ENCODE measurements around the gene STH. TPM values are rescaled to one million over a fixed set of nuclear protein-coding genes. Genes with fewer than 3 reads are reported as not detected.
"Not testable (repeated sequence)": the region's sequence is repeated elsewhere in the genome, so short reads cannot be mapped to it uniquely, and the experiment has no call there.

STH gene
- total RNA-seq, 1 donor from 2014 or later, result not detected

GRCh38 chr17:46003907-46004748 lies 5.1 kb downstream of the STH start:
- peak; percentile 75 for DNase-seq (ENCODE audit: low read depth)

DNA sequence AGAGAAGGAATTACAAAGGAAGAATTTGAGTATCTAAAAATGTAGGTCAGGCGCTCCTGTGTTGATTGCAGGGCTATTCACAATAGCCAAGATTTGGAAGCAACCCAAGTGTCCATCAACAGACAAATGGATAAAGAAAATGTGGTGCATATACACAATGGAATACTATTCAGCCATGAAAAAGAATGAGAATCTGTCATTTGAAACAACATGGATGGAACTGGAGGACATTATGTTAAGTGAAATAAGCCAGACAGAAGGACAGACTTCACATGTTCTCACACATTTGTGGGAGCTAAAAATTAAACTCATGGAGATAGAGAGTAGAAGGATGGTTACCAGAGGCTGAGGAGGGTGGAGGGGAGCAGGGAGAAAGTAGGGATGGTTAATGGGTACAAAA lies 7.0 kb downstream of the STH start:
- DNase-seq (ENCODE audit: low read depth), result not testable (repeated sequence)

DNA sequence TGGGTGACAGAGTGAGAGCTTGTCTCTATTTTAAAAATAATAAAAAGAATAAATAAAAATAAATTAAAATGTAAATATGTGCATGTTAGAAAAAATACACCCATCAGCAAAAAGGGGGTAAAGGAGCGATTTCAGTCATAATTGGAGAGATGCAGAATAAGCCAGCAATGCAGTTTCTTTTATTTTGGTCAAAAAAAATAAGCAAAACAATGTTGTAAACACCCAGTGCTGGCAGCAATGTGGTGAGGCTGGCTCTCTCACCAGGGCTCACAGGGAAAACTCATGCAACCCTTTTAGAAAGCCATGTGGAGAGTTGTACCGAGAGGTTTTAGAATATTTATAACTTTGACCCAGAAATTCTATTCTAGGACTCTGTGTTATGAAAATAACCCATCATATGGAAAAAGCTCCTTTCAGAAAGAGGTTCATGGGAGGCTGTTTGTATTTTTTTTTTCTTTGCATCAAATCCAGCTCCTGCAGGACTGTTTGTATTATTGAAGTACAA lies 8.5 kb downstream of the STH start:
- no peak for DNase-seq (ENCODE audit: low read depth)

GRCh38 chr17:46008591-46008990 lies 9.5 kb downstream of the STH start:
- DNase-seq (ENCODE audit: low read depth), result no peak

GRCh38 chr17:46009681-46010596 lies 10.9 kb downstream of the STH start:
- no peak for DNase-seq (ENCODE audit: low read depth)

DNA sequence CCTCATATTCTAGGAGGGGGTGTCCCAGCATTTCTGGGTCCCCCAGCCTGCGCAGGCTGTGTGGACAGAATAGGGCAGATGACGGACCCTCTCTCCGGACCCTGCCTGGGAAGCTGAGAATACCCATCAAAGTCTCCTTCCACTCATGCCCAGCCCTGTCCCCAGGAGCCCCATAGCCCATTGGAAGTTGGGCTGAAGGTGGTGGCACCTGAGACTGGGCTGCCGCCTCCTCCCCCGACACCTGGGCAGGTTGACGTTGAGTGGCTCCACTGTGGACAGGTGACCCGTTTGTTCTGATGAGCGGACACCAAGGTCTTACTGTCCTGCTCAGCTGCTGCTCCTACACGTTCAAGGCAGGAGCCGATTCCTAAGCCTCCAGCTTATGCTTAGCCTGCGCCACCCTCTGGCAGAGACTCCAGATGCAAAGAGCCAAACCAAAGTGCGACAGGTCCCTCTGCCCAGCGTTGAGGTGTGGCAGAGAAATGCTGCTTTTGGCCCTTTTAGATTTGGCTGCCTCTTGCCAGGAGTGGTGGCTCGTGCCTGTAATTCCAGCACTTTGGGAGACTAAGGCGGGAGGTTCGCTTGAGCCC lies 11.6 kb downstream of the STH start:
- DNase-seq (ENCODE audit: low read depth), result no peak

DNA sequence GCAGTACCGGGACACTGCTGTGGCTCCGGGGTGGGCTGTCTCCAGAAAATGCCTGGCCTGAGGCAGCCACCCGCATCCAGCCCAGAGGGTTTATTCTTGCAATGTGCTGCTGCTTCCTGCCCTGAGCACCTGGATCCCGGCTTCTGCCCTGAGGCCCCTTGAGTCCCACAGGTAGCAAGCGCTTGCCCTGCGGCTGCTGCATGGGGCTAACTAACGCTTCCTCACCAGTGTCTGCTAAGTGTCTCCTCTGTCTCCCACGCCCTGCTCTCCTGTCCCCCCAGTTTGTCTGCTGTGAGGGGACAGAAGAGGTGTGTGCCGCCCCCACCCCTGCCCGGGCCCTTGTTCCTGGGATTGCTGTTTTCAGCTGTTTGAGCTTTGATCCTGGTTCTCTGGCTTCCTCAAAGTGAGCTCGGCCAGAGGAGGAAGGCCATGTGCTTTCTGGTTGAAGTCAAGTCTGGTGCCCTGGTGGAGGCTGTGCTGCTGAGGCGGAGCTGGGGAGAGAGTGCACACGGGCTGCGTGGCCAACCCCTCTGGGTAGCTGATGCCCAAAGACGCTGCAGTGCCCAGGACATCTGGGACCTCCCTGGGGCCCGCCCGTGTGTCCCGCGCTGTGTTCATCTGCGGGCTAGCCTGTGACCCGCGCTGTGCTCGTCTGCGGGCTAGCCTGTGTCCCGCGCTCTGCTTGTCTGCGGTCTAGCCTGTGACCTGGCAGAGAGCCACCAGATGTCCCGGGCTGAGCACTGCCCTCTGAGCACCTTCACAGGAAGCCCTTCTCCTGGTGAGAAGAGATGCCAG lies 12.9 kb downstream of the STH start:
- DNase-seq (ENCODE audit: low read depth), result no peak

GRCh38 chr17:46012506-46013079 lies 13.5 kb downstream of the STH start:
- no peak for DNase-seq (ENCODE audit: low read depth)

DNA sequence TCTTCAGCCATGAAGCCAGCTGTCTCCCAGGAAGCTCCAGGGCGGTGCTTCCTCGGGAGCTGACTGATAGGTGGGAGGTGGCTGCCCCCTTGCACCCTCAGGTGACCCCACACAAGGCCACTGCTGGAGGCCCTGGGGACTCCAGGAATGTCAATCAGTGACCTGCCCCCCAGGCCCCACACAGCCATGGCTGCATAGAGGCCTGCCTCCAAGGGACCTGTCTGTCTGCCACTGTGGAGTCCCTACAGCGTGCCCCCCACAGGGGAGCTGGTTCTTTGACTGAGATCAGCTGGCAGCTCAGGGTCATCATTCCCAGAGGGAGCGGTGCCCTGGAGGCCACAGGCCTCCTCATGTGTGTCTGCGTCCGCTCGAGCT lies 14.1 kb downstream of the STH start:
- DNase-seq (ENCODE audit: low read depth), result no peak

DNA sequence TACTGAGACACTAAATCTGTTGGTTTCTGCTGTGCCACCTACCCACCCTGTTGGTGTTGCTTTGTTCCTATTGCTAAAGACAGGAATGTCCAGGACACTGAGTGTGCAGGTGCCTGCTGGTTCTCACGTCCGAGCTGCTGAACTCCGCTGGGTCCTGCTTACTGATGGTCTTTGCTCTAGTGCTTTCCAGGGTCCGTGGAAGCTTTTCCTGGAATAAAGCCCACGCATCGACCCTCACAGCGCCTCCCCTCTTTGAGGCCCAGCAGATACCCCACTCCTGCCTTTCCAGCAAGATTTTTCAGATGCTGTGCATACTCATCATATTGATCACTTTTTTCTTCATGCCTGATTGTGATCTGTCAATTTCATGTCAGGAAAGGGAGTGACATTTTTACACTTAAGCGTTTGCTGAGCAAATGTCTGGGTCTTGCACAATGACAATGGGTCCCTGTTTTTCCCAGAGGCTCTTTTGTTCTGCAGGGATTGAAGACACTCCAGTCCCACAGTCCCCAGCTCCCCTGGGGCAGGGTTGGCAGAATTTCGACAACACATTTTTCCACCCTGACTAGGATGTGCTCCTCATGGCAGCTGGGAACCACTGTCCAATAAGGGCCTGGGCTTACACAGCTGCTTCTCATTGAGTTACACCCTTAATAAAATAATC lies 14.6 kb downstream of the STH start:
- peak; percentile 69 for DNase-seq (ENCODE audit: low read depth)

GRCh38 chr17:46019408-46019925 lies 20.4 kb downstream of the STH start:
- DNase-seq (ENCODE audit: low read depth), result not testable (repeated sequence)

- no peak for DNase-seq (ENCODE audit: low read depth)
Measured at GRCh38 chr17:46020023-46020761, 21.1 kb downstream of the STH start.

DNA sequence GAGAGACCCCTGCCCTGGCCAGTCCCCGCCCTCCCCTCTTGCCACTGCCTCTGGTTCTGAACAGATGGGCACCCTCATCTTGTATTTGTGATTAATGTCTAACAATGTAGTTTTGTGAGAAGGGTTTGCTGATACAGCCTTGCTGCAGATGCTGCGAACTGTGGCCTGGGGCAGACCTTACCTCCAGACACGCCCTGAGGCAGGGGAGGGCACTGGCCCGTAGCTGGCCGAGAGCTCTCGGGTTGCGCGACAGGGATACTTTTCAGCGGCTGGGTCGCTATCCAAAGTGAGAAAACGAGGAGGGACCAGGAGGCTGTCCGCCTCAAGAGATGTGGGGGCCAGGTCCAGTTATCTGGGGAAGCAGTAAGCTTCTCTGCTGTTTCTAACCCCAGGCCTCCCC lies 21.9 kb downstream of the STH start:
- DNase-seq (ENCODE audit: low read depth), result no peak

- DNase-seq (ENCODE audit: low read depth), result not testable (repeated sequence)
Measured at GRCh38 chr17:46023366-46023765, 24.3 kb downstream of the STH start.

DNA sequence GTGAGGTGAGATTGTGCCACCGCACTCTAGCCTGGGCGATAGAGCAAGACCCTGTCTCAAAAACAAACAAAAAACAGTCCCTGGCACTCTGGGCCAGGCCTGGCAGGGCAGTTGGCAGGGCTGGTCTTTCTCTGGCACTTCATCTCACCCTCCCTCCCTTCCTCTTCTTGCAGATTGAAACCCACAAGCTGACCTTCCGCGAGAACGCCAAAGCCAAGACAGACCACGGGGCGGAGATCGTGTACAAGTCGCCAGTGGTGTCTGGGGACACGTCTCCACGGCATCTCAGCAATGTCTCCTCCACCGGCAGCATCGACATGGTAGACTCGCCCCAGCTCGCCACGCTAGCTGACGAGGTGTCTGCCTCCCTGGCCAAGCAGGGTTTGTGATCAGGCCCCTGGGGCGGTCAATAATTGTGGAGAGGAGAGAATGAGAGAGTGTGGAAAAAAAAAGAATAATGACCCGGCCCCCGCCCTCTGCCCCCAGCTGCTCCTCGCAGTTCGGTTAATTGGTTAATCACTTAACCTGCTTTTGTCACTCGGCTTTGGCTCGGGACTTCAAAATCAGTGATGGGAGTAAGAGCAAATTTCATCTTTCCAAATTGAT lies 24.8 kb downstream of the STH start:
- DNase-seq (ENCODE audit: low read depth), result peak; percentile 36

- DNase-seq (ENCODE audit: low read depth), result no peak
Measured at GRCh38 chr17:46024590-46024989, 25.5 kb downstream of the STH start.

GRCh38 chr17:46025060-46025459 lies 26.0 kb downstream of the STH start:
- DNase-seq (ENCODE audit: low read depth), result no peak

DNA sequence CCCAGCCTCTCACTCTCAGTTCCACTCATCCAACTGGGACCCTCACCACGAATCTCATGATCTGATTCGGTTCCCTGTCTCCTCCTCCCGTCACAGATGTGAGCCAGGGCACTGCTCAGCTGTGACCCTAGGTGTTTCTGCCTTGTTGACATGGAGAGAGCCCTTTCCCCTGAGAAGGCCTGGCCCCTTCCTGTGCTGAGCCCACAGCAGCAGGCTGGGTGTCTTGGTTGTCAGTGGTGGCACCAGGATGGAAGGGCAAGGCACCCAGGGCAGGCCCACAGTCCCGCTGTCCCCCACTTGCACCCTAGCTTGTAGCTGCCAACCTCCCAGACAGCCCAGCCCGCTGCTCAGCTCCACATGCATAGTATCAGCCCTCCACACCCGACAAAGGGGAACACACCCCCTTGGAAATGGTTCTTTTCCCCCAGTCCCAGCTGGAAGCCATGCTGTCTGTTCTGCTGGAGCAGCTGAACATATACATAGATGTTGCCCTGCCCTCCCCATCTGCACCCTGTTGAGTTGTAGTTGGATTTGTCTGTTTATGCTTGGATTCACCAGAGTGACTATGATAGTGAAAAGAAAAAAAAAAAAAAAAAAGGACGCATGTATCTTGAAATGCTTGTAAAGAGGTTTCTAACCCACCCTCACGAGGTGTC lies 26.6 kb downstream of the STH start:
- DNase-seq (ENCODE audit: low read depth), result no peak
